Measurements from ENCODE around the gene ZMIZ2.

DNA sequence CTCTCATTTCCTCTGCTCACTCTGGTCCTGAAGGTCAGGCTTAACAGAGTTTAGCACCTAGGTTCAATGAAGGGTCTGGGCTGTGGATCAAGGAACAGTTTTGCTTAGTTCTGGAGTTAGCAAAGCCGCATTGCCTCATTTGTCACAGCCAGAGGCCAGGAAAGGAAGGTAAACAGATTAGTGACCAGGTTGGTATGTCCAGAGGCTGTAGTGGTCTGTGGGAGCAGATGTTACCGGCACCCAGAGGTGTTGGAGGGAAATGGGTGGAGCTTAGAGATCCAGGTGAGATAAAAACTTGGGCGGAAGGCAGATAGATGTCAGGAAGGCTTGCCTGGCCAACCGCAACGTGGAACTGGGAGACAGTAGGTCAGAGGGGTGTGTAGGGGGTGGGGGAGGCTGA is 36.6 kb upstream of the ZMIZ2 start:
- TF ChIP-seq, protein P1, sequence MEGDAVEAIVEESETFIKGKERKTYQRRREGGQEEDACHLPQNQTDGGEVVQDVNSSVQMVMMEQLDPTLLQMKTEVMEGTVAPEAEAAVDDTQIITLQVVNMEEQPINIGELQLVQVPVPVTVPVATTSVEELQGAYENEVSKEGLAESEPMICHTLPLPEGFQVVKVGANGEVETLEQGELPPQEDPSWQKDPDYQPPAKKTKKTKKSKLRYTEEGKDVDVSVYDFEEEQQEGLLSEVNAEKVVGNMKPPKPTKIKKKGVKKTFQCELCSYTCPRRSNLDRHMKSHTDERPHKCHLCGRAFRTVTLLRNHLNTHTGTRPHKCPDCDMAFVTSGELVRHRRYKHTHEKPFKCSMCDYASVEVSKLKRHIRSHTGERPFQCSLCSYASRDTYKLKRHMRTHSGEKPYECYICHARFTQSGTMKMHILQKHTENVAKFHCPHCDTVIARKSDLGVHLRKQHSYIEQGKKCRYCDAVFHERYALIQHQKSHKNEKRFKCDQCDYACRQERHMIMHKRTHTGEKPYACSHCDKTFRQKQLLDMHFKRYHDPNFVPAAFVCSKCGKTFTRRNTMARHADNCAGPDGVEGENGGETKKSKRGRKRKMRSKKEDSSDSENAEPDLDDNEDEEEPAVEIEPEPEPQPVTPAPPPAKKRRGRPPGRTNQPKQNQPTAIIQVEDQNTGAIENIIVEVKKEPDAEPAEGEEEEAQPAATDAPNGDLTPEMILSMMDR (IDR thresholded peaks at IDR 0.05): no peak
- no peak for TF ChIP-seq EP300 (IDR thresholded peaks at IDR 0.05)

Measured in esophagus muscularis mucosa (tissue), 3 donors.